Esophagus squamous epithelium (tissue), 4 donors: ENCODE results near the gene OR2A1.
"Not testable (repeated sequence)": the region's sequence is repeated elsewhere in the genome, so short reads cannot be mapped to it uniquely, and the experiment has no call there.

Experiments used
- POLR2A ChIP-seq, 4 donors: fragments of 450-650 bp; IDR thresholded peaks; one replicate each; pipeline ENCODE4 v1.6.1; 2017; ENCODE audit warnings: antibody characterized with exemption in 4 of 4, mild to moderate bottlenecking in 4 of 4, moderate library complexity in 3 of 4
- TF ChIP-seq, protein P1 (sequence below), 6 experiments: fragments of 450-650 bp in 4 of 6; fragments of 200-600 bp in 2 of 6; sonication (generic) in 2 of 6; IDR thresholded peaks; one replicate each; pipeline ENCODE4 v1.5.1; 2016 to 2019; ENCODE audit warnings: antibody characterized with exemption in 6 of 6, mild to moderate bottlenecking in 4 of 6, moderate library complexity in 4 of 6

DNA sequence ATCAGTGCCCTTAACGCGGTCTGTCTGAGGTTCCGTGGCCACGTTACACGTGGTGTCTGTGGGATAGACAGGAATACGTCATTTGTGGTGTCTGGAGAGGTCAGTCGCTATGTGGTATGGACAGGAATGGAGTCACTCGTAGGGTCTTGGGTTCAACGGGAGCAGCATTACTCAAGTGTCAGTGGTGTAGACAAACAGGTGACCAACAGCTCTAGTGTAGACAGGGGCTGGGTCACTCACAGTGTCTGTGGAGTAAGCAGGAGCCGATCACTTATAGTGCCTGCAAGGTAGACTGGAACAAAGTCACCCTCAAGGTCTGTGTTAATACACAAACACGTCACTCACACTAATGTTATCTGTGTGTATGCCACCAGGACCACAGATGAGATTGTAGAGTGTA, 44.6 kb downstream of the OR2A1 start:
- TF ChIP-seq, protein P1, sequence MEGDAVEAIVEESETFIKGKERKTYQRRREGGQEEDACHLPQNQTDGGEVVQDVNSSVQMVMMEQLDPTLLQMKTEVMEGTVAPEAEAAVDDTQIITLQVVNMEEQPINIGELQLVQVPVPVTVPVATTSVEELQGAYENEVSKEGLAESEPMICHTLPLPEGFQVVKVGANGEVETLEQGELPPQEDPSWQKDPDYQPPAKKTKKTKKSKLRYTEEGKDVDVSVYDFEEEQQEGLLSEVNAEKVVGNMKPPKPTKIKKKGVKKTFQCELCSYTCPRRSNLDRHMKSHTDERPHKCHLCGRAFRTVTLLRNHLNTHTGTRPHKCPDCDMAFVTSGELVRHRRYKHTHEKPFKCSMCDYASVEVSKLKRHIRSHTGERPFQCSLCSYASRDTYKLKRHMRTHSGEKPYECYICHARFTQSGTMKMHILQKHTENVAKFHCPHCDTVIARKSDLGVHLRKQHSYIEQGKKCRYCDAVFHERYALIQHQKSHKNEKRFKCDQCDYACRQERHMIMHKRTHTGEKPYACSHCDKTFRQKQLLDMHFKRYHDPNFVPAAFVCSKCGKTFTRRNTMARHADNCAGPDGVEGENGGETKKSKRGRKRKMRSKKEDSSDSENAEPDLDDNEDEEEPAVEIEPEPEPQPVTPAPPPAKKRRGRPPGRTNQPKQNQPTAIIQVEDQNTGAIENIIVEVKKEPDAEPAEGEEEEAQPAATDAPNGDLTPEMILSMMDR (IDR thresholded peaks at IDR 0.05), result not testable (repeated sequence)
- not testable (repeated sequence) for TF ChIP-seq POLR2A (IDR thresholded peaks at IDR 0.05)
